Measurements from ENCODE around the gene MED12L. TPM values are rescaled to one million over a fixed set of nuclear protein-coding genes. Genes with fewer than 3 reads are reported as not detected.

MED12L gene
- total RNA-seq, 1 experiment from 2014 or later, result 6.4 TPM

DNA sequence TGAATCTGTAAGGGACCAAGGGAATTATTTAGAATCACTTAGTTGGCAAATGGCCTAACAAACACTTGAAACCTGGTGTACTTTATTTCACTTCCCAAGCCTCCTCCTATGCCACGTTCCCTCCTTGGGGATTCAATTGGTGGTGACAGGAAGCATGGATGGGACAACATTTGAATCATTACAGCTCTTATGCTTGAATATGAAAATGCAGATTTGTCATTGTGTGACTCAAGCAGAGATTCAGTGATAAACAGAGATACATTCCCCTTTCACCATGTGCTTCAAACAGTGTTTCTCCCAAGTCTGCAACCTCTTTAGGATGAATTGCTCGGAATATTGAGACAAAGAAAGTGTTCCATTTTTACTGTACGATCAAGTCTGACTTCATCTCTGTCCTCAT is 32.7 kb upstream of the MED12L start:
- no TSS peak for BruUV-seq (replicated peaks)
- CTCF ChIA-PET, result no interaction called here

DNA sequence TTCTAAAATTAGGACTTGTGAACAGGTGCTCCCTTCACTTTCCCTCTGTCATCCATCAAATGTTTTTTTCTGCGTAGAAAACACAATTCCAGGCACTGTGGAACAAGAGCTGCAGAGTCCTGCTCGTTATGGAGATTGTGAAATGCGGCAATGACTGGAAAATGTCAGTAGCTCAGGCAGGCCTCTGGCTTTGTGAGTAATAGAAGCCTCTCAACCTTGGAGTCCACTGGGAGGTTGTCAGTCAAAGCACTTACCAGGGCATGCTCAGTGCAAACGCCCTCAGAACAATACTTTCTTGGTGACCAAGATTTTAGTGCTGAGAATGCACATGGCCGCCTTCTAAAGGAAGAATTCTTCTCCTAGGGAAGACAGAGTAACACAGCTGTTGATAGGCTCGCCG is 26.7 kb upstream of the MED12L start:
- Histone ChIP-seq H3K36me3 (ENCODE audit: control insufficient read depth in 1 of 2, insufficient read depth in 2 of 2, low read length in 2 of 2) (no peaks in the 10 kb centered on the region), H4K20me1 (ENCODE audit: insufficient read depth) (no peaks in the 10 kb centered on the region), H2AFZ (ENCODE audit: low read depth, low read length, poor library complexity, severe bottlenecking) (no peak overlapping the region), H3K27ac (ENCODE audit: low read depth, low read length) (no peak overlapping the region), H3K27me3 (ENCODE audit: insufficient read depth, low read length) (no peaks in the 10 kb centered on the region), H3K9ac (ENCODE audit: low read length) (no peak overlapping the region), H3K9me3 (ENCODE audit: control insufficient read depth in 1 of 2, insufficient read depth in 1 of 2, low read depth in 1 of 2, low read length in 2 of 2) (no peaks in the 10 kb centered on the region), H3K4me1 (ENCODE audit: control insufficient read depth in 1 of 2, insufficient read depth in 2 of 2, low read length in 2 of 2) (no peaks in the 10 kb centered on the region), H3K9me2 (ENCODE audit: insufficient read depth) (no peaks in the 10 kb centered on the region), H3K4me2 (ENCODE audit: low read length) (no peak overlapping the region), H3K79me2 (ENCODE audit: insufficient read depth, low read length) (no peaks in the 10 kb centered on the region), H3K4me3 (replicated peaks in 1 of 2; ENCODE audit: low read depth in 1 of 2, low read length in 2 of 2) (no peak overlapping the region)
- intact Hi-C loops (cut with micrococcal nuclease), result no loop called here
- ATAC-seq (no peak), DNase-seq (ENCODE audit: low read depth, low spot score) (no peak)
- no TSS peak for BruUV-seq (replicated peaks)
- ChIA-PET CTCF (no interaction called here), POLR2A (no interaction called here), RAD21 (ENCODE audit: low non-redundant PET in 1 of 2, low total read pairs in 2 of 2, uncharacterized antibody in 2 of 2, unreplicated experiment in 2 of 2) (no interaction called here)
- TF ChIP-seq, protein P1, sequence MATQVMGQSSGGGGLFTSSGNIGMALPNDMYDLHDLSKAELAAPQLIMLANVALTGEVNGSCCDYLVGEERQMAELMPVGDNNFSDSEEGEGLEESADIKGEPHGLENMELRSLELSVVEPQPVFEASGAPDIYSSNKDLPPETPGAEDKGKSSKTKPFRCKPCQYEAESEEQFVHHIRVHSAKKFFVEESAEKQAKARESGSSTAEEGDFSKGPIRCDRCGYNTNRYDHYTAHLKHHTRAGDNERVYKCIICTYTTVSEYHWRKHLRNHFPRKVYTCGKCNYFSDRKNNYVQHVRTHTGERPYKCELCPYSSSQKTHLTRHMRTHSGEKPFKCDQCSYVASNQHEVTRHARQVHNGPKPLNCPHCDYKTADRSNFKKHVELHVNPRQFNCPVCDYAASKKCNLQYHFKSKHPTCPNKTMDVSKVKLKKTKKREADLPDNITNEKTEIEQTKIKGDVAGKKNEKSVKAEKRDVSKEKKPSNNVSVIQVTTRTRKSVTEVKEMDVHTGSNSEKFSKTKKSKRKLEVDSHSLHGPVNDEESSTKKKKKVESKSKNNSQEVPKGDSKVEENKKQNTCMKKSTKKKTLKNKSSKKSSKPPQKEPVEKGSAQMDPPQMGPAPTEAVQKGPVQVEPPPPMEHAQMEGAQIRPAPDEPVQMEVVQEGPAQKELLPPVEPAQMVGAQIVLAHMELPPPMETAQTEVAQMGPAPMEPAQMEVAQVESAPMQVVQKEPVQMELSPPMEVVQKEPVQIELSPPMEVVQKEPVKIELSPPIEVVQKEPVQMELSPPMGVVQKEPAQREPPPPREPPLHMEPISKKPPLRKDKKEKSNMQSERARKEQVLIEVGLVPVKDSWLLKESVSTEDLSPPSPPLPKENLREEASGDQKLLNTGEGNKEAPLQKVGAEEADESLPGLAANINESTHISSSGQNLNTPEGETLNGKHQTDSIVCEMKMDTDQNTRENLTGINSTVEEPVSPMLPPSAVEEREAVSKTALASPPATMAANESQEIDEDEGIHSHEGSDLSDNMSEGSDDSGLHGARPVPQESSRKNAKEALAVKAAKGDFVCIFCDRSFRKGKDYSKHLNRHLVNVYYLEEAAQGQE (IDR thresholded peaks at IDR 0.05; ENCODE audit: low read depth), result no peak
- TF ChIP-seq EZH2phosphoT487 (IDR thresholded peaks at IDR 0.05; ENCODE audit: borderline replicate concordance) (no peak), TCF7L2 (IDR thresholded peaks at IDR 0.05; ENCODE audit: borderline replicate concordance, extremely low read depth, insufficient read depth, insufficient read length) (no peak), EGR1 (IDR thresholded peaks at IDR 0.05; ENCODE audit: low read depth) (no peak), JUND (IDR thresholded peaks at IDR 0.05) (no peak), ZFX (IDR thresholded peaks at IDR 0.05) (no peak), EZH2 (IDR thresholded peaks at IDR 0.05) (no peak)
- TF ChIP-seq, protein P2, sequence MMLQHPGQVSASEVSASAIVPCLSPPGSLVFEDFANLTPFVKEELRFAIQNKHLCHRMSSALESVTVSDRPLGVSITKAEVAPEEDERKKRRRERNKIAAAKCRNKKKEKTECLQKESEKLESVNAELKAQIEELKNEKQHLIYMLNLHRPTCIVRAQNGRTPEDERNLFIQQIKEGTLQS (IDR thresholded peaks at IDR 0.05), result no peak
- TF ChIP-seq, protein P3, sequence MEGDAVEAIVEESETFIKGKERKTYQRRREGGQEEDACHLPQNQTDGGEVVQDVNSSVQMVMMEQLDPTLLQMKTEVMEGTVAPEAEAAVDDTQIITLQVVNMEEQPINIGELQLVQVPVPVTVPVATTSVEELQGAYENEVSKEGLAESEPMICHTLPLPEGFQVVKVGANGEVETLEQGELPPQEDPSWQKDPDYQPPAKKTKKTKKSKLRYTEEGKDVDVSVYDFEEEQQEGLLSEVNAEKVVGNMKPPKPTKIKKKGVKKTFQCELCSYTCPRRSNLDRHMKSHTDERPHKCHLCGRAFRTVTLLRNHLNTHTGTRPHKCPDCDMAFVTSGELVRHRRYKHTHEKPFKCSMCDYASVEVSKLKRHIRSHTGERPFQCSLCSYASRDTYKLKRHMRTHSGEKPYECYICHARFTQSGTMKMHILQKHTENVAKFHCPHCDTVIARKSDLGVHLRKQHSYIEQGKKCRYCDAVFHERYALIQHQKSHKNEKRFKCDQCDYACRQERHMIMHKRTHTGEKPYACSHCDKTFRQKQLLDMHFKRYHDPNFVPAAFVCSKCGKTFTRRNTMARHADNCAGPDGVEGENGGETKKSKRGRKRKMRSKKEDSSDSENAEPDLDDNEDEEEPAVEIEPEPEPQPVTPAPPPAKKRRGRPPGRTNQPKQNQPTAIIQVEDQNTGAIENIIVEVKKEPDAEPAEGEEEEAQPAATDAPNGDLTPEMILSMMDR (IDR thresholded peaks at IDR 0.05 in 2 of 3, conservative IDR thresholded peaks at IDR 0.05 in 1 of 3; ENCODE audit: borderline replicate concordance in 1 of 3, insufficient read depth in 1 of 3, low read depth in 2 of 3, low read length in 2 of 3), result no peak

More for the DNA sequence above, 32.7 kb upstream of the MED12L start:
- Histone ChIP-seq H3K4me2 (ENCODE audit: low read length) (no peak overlapping the region), H3K4me3 (replicated peaks in 1 of 2; ENCODE audit: low read depth in 1 of 2, low read length in 2 of 2) (no peak overlapping the region), H4K20me1 (ENCODE audit: insufficient read depth) (no peaks in the 10 kb centered on the region), H3K9me2 (ENCODE audit: insufficient read depth) (no peaks in the 10 kb centered on the region), H3K9ac (ENCODE audit: low read length) (no peak overlapping the region), H2AFZ (ENCODE audit: low read depth, low read length, poor library complexity, severe bottlenecking) (no peak overlapping the region), H3K36me3 (ENCODE audit: control insufficient read depth in 1 of 2, insufficient read depth in 2 of 2, low read length in 2 of 2) (no peaks in the 10 kb centered on the region), H3K9me3 (ENCODE audit: control insufficient read depth in 1 of 2, insufficient read depth in 1 of 2, low read depth in 1 of 2, low read length in 2 of 2) (no peaks in the 10 kb centered on the region; a peak in 1 of 4 replicates), H3K4me1 (ENCODE audit: control insufficient read depth in 1 of 2, insufficient read depth in 2 of 2, low read length in 2 of 2) (no peaks in the 10 kb centered on the region), H3K27me3 (ENCODE audit: insufficient read depth, low read length) (no peaks in the 10 kb centered on the region), H3K79me2 (ENCODE audit: insufficient read depth, low read length) (no peaks in the 10 kb centered on the region), H3K27ac (ENCODE audit: low read depth, low read length) (no peak overlapping the region)
- POLR2A ChIA-PET, result no interaction called here
- intact Hi-C loops (cut with micrococcal nuclease), result no loop called here
- DNase-seq (ENCODE audit: low read depth, low spot score) (no peak), ATAC-seq (no peak)
- TF ChIP-seq TCF7L2 (IDR thresholded peaks at IDR 0.05; ENCODE audit: borderline replicate concordance, extremely low read depth, insufficient read depth, insufficient read length) (no peak), ELF1 (IDR thresholded peaks at IDR 0.05; ENCODE audit: borderline replicate concordance, low read depth) (no peak), SRF (IDR thresholded peaks at IDR 0.05; ENCODE audit: low read depth) (no peak)
- TF ChIP-seq, protein P3 (IDR thresholded peaks at IDR 0.05 in 2 of 3, conservative IDR thresholded peaks at IDR 0.05 in 1 of 3; ENCODE audit: borderline replicate concordance in 1 of 3, insufficient read depth in 1 of 3, low read depth in 2 of 3, low read length in 2 of 3), result no peak
- RAD21 ChIA-PET (ENCODE audit: low non-redundant PET in 1 of 2, low total read pairs in 2 of 2, uncharacterized antibody in 2 of 2, unreplicated experiment in 2 of 2), result no interaction called here
